Measurements from ENCODE around the gene ACTR3C.
"Not testable (repeated sequence)": the region's sequence is repeated elsewhere in the genome, so short reads cannot be mapped to it uniquely, and the experiment has no call there.

ACTR3C gene

GRCh38 chr7:150314639-150315239, 8.6 kb downstream of the ACTR3C start:
- DNase-seq (ENCODE audit: low spot score in 2 of 2) (no peak), ATAC-seq (no peak)
- no peaks in the 10 kb centered on the region for H3K9me3 Mint-ChIP-seq
- H3K4me3 Mint-ChIP-seq: no peak overlapping the region
- peaks cover 7% of the 10 kb centered on the region for H3K36me3 Mint-ChIP-seq
- no peak overlapping the region for H3K27ac Mint-ChIP-seq
- H3K4me1 Mint-ChIP-seq: peaks cover 2% of the 10 kb centered on the region

- H3K4me3 Mint-ChIP-seq: no peak overlapping the region
- no peaks in the 10 kb centered on the region for H3K9me3 Mint-ChIP-seq
- DNase-seq (ENCODE audit: low spot score in 2 of 2) (no peak), ATAC-seq (no peak)
- no peak overlapping the region for H3K27ac Mint-ChIP-seq
- H3K36me3 Mint-ChIP-seq: peaks cover 7% of the 10 kb centered on the region
- peaks cover under 1% of the 10 kb centered on the region for H3K4me1 Mint-ChIP-seq
These were observed 9.5 kb downstream of the ACTR3C start for GRCh38 chr7:150313870-150314269.

- no peak for DNase-seq (ENCODE audit: low spot score in 2 of 2)
- Mint-ChIP-seq H3K36me3 (peaks cover 7% of the 10 kb centered on the region), H3K9me3 (no peaks in the 10 kb centered on the region), H3K4me3 (no peak overlapping the region), H3K4me1 (peaks cover 5% of the 10 kb centered on the region), H3K27ac (no peak overlapping the region)
- ATAC-seq: no peak
These were observed 10.0 kb downstream of the ACTR3C start for GRCh38 chr7:150313367-150313809.

GRCh38 chr7:150312649-150313366, 10.5 kb downstream of the ACTR3C start:
- H3K4me3 Mint-ChIP-seq; ATAC-seq; H3K36me3 Mint-ChIP-seq; H3K9me3 Mint-ChIP-seq; H3K27ac Mint-ChIP-seq; DNase-seq (ENCODE audit: low spot score in 2 of 2): not testable (repeated sequence)
- H3K4me1 Mint-ChIP-seq: peaks cover 11% of the 10 kb centered on the region

GRCh38 chr7:150311711-150312110, 11.6 kb downstream of the ACTR3C start:
- Mint-ChIP-seq H3K4me1 (peaks cover 12% of the 10 kb centered on the region), H3K4me3 (no peak overlapping the region), H3K9me3 (no peaks in the 10 kb centered on the region), H3K36me3 (peaks cover 7% of the 10 kb centered on the region), H3K27ac (no peak overlapping the region)
- no peak for ATAC-seq
- no peak for DNase-seq (ENCODE audit: low spot score in 2 of 2)

- DNase-seq (ENCODE audit: low spot score in 2 of 2) (no peak), ATAC-seq (no peak)
- no peak overlapping the region for H3K4me3 Mint-ChIP-seq
- no peak overlapping the region for H3K27ac Mint-ChIP-seq
- no peaks in the 10 kb centered on the region for H3K9me3 Mint-ChIP-seq
- H3K36me3 Mint-ChIP-seq: peaks cover 7% of the 10 kb centered on the region
- H3K4me1 Mint-ChIP-seq: peaks cover 12% of the 10 kb centered on the region
These were observed 12.2 kb downstream of the ACTR3C start for GRCh38 chr7:150311146-150311545.

GRCh38 chr7:150308575-150308974, 14.8 kb downstream of the ACTR3C start:
- DNase-seq (ENCODE audit: low spot score in 2 of 2) (no peak), ATAC-seq (no peak)
- Mint-ChIP-seq H3K36me3 (no peaks in the 10 kb centered on the region), H3K4me1 (peaks cover 18% of the 10 kb centered on the region), H3K4me3 (no peak overlapping the region), H3K27ac (no peak overlapping the region), H3K9me3 (no peaks in the 10 kb centered on the region)

GRCh38 chr7:150307904-150308303, 15.4 kb downstream of the ACTR3C start:
- DNase-seq (ENCODE audit: low spot score in 2 of 2) (no peak), ATAC-seq (no peak)
- no peak overlapping the region for H3K4me3 Mint-ChIP-seq
- peaks cover 18% of the 10 kb centered on the region for H3K4me1 Mint-ChIP-seq
- no peaks in the 10 kb centered on the region for H3K36me3 Mint-ChIP-seq
- no peak overlapping the region for H3K27ac Mint-ChIP-seq
- H3K9me3 Mint-ChIP-seq: no peaks in the 10 kb centered on the region

GRCh38 chr7:150307129-150307528, 16.2 kb downstream of the ACTR3C start:
- Mint-ChIP-seq H3K4me3 (no peak overlapping the region), H3K36me3 (no peaks in the 10 kb centered on the region), H3K27ac (no peak overlapping the region), H3K9me3 (no peaks in the 10 kb centered on the region), H3K4me1 (peaks cover 18% of the 10 kb centered on the region)
- DNase-seq (ENCODE audit: low spot score in 2 of 2) (no peak), ATAC-seq (no peak)

- H3K4me1 Mint-ChIP-seq: peaks cover 18% of the 10 kb centered on the region
- not testable (repeated sequence) for H3K9me3 Mint-ChIP-seq; H3K4me3 Mint-ChIP-seq; H3K36me3 Mint-ChIP-seq; ATAC-seq; DNase-seq (ENCODE audit: low spot score in 2 of 2); H3K27ac Mint-ChIP-seq
These were observed 17.0 kb downstream of the ACTR3C start for GRCh38 chr7:150306377-150306776.

GRCh38 chr7:150305903-150306284, 17.5 kb downstream of the ACTR3C start:
- ATAC-seq; H3K36me3 Mint-ChIP-seq; DNase-seq (ENCODE audit: low spot score in 2 of 2); H3K4me3 Mint-ChIP-seq; H3K9me3 Mint-ChIP-seq; H3K27ac Mint-ChIP-seq: not testable (repeated sequence)
- peaks cover 18% of the 10 kb centered on the region for H3K4me1 Mint-ChIP-seq

- H3K36me3 Mint-ChIP-seq; H3K4me3 Mint-ChIP-seq; H3K9me3 Mint-ChIP-seq; DNase-seq (ENCODE audit: low spot score in 2 of 2); ATAC-seq: not testable (repeated sequence)
- Mint-ChIP-seq H3K4me1 (peaks cover 18% of the 10 kb centered on the region), H3K27ac (peak overlapping the region; percentile 36)
These were observed 18.0 kb downstream of the ACTR3C start for GRCh38 chr7:150305259-150305902.

GRCh38 chr7:150304499-150305258, 18.7 kb downstream of the ACTR3C start:
- not testable (repeated sequence) for H3K36me3 Mint-ChIP-seq; H3K4me3 Mint-ChIP-seq; DNase-seq (ENCODE audit: low spot score in 2 of 2); H3K9me3 Mint-ChIP-seq
- H3K4me1 Mint-ChIP-seq: peaks cover 18% of the 10 kb centered on the region
- peak; percentile 31 for ATAC-seq
- peak overlapping the region; percentile 36 for H3K27ac Mint-ChIP-seq

GRCh38 chr7:150302908-150303310, 20.4 kb downstream of the ACTR3C start:
- H3K4me1 Mint-ChIP-seq; H3K4me3 Mint-ChIP-seq; H3K27ac Mint-ChIP-seq; H3K9me3 Mint-ChIP-seq; ATAC-seq; DNase-seq (ENCODE audit: low spot score in 2 of 2); H3K36me3 Mint-ChIP-seq: not testable (repeated sequence)

- not testable (repeated sequence) for H3K4me3 Mint-ChIP-seq; ATAC-seq; H3K4me1 Mint-ChIP-seq; H3K9me3 Mint-ChIP-seq; H3K36me3 Mint-ChIP-seq; H3K27ac Mint-ChIP-seq; DNase-seq (ENCODE audit: low spot score in 2 of 2)
These were observed 25.4 kb downstream of the ACTR3C start for GRCh38 chr7:150297978-150298377.

All from stimulated activated effector memory CD8-positive, alpha-beta T cell treated with anti-CD3 and anti-CD28 coated beads, Interleukin-12 subunit alpha, Interleukin-12 subunit beta, amount 100 ng/mL, for 72 hours (primary cell).